NAMALWA (cell line): ENCODE data around the gene ADAMTS20.
"Not testable (repeated sequence)": the region's sequence is repeated elsewhere in the genome, so short reads cannot be mapped to it uniquely, and the experiment has no call there.

Experiments used
- DNase-seq: peaks from one replicate; pipeline ENCODE4 v3.0.0-alpha.2; 2015; ENCODE audit warnings: low spot score

Gene ADAMTS20

DNA sequence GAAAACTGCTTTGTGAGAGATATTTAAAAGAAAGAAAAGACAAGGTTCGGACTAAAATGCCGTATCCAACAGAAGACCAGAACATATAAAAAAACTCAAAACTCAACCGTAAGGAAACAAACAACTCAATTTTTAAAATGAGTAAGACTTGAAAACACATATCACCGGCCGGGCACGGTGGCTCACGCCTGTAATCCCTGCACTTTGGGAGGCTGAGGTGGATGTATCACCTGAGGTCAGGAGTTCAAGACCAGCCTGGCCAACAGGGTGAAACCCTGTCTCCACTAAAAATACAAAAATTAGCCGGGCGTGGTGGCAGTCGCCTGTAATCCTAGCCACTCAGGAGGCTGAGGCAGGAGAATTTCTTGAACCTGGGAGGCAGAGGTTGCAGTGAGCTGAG, 192.0 kb downstream of the ADAMTS20 start:
- DNase-seq = not testable (repeated sequence)

DNA sequence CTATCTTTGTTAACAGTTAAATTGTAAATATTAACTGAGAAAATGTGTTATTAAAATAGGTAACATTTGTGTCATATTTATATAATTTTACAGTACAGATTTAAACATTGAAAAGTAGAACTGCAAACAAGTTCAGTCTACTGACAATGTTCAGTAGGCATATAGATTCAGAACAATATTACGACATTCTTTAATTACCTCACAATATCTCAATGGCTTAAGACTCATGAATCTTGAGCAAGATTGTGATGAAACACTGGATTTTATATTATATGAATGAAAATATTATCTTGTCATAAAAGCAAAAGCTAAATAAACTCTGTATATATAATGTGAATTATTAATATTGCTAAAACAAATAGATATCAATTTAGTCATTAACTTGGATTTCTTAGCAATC, 194.9 kb downstream of the ADAMTS20 start:
- DNase-seq = no peak

DNA sequence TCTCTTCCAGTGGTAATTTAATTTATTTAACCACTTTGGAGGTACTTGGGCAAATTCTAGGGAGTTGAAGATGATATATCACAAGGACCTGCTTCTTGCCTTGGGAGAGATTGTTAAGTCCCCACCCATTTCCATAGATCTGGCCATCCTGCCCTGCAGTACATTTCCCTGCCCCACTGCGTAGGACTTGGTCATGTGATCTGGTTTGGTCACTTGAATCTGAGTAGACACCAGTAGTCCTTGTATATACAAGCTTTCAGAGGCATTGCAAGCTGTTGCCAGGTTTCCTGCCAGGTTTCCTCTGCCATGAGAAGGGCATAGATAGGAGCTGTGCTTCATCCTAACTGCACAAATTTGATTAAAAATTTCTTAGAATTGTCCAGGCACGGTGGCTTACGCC, 200.0 kb downstream of the ADAMTS20 start:
- DNase-seq = no peak

DNA sequence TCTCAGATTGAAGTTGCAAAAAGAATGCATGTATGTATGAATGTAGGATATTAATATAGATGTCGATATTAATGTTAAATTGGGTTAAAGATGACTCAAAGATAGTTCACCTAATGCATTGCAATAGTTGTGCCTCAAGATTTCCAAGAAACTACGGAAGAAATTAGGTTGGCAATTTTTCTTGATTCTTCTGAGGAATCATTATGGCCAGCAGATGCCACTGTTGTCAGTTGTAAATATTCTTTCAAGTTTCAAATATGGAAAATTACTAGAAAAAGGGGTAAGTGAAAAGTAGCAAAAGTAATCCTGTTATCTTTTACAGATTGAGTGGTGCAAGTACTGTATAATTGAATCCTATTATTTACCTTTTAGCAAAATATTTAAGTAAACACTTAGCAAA, 202.1 kb downstream of the ADAMTS20 start:
- DNase-seq = peak; percentile 18

DNA sequence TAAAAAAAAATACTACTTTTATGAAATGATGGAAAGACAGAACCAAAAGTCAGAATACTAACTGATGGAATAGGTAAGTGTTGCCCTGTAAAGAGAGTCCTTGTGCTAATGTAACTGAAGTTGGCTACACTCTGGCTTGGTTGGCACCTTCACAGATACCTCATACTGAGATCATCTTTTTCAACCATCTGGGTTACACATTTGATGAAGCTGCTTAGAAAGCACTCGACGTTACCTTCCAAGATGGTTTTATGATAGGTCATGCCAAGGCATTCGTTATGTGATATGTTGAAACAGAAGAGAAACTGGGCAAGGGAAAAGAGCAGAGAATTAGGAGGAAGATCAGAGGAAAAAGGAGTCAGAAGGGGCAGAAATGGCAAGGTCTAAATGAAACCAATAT, 203.8 kb downstream of the ADAMTS20 start:
- DNase-seq = no peak

DNA sequence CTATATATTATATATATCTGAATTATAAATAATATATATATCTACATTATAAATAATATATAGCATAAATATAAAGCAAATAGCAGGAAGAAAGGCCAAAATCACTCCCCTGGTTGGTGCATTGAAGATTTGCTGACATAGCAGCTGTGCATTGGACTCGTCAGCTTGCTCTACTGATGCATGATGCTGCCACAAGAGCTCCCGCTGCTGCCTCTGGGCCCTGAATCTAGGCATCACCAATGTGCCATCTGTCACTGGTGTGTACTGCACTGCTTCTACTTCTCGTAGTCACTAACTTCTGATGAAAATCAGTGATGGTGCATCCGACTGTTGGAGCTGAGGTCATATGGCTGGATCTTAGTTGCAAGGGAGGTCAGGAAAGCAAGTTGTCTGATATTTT, 205.0 kb downstream of the ADAMTS20 start:
- DNase-seq = no peak

DNA sequence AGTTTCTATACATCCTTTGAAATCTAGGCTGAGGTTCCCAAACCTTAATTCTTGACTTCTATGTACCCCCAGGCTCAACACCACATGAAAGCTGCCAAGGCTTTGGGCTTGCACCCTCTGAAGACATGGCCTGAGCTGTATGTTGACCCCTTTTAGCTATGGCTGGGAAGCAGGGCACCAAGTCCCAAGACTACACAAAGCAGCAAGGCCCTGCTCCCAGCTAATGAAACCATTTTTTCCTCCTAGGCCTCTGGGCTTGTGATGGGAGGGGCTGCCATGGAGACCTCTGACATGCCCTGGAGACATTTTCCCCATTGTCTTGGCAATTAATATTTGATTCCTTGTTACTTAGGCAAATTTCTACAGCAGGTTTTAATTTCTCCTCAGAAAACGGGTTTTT, 207.0 kb downstream of the ADAMTS20 start:
- DNase-seq = no peak

DNA sequence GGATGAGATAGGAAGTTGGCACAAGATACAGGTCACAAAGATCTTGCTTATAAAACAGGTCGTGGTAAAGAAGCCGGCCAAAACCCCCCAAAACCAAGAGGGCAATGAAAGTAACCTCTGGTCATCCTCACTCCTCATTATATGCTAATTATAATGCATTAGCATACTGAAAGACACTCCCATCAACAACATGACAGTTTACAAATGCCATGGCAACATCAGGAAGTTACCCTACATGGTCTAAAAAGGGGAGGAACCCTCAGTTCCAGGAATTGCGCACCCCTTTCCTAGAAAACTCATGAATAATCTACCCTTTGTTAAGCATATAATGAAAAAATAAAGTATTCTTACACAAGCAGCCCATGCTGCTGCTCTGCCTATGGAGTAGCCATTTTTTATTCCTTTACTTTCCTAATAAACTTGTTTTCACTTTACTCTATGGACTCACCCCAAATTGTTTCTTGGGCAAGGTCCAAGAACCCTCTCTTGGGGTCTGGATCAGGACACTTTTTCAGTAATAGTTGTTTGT, 210.2 kb downstream of the ADAMTS20 start:
- not testable (repeated sequence) for DNase-seq

DNA sequence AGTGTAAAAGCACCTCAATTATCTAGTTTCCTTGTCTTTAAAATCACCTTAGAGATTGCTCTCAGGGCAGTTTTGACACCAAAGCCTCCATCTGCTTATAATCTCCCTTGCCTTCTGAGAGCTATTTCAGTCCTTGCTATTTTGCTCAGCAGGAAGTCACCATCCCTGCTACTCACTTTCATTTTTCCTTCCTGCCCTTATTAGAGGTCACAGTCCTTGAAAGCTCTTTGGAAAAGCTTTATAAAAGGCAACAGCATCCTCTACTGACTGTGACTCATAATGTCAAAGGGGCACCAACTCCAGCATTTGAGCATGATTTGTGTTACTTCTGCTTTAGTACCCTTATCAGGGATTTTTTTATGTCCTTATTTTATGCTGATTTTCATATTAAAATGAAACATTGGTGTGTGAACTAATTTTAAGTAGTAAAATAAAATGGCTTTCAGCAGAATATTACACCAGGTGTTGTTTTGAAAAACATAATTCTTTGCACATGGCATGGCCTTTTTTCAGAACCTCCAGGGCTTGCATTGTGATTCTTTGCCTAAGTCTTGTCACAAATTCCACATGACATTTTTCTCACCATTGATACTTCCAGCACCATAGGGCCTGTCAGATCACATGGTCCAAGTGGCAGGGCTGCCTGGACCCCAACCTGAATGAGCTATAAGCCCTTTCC, 213.0 kb downstream of the ADAMTS20 start:
- DNase-seq = peak; percentile 11

DNA sequence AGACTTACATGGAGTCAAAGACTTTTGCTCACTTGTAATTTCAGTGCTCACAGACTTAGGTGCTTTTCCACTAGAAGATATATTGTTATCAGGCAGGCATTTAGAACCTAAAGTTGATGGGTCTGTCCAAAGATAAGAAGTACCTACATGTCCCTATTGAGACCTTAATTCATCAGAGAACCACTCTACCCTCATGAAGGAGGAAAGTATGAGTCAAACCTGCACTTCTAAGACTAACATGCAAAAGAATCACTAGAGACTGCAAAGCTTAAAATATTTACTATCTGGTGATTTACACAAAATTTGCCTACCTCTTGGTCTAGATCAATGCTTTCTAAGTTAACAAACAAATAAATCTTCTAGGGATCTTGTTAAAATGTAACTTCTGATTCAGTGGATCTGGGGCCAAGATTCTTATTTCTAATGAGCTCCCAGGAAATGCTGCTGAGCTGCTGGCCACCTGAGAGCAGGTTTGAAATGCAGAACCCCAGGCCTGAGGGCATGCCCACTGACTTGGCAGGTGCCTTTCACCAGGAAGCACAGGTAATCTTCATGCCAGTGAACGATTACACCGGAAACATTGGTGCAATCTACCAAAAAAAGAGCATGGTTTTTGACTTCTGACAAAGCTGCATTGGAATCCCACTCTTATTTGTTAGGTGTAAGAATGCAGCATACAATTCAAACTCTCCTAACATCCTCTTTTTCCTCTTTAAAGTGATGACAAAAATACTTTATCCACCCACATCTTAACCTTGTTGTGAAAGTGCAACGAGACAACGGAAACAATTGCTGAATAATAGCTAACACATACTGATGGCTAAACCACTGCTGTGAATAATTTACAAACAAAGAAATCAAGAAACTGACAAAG, 214.2 kb downstream of the ADAMTS20 start:
- DNase-seq = no peak

DNA sequence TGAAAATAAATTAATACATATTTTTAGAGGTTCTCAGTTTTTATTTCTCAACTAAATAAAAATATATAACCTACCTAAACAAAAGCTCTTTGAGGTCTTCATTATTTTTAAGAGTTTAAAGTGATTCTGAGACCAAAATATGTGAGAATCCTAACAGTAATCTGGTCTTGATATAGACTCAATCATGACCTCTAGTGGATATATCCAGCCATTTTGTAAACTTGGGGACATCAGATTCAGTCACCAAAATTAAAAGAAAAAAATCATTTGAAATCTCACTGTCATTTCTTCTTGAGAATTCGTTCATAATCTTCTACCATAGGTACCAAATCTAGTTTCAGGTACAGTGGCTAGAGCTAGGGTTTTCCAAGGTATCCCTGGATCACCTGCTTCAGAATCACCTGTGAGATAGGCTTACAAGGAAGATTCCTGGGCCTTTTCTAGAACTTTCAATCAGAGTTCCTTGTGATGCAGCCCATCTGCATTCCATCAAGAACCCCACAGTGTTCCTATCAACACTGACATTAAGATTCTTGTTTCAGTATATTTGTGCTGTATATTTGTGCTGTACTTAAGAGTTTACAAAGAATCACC, 214.9 kb downstream of the ADAMTS20 start:
- DNase-seq = peak; percentile 39

DNA sequence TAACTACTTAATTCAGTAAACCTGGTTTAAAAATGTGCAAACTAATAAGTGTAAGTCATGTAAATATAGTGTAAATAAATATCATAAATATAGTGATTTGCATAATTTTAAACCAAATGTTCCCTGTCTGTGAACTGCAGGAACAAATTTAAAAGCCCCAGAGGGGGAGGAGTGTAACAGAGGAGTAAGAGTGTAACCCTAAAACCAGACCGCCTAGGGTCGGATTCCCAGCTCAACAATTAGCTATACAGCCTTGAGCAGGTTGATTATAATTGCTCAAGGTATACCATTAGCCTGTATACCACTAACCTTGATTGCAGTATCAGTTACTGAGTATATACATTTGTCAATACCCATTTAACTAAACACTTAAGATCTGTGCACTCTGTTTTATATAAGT, 218.4 kb downstream of the ADAMTS20 start:
- DNase-seq = no peak

DNA sequence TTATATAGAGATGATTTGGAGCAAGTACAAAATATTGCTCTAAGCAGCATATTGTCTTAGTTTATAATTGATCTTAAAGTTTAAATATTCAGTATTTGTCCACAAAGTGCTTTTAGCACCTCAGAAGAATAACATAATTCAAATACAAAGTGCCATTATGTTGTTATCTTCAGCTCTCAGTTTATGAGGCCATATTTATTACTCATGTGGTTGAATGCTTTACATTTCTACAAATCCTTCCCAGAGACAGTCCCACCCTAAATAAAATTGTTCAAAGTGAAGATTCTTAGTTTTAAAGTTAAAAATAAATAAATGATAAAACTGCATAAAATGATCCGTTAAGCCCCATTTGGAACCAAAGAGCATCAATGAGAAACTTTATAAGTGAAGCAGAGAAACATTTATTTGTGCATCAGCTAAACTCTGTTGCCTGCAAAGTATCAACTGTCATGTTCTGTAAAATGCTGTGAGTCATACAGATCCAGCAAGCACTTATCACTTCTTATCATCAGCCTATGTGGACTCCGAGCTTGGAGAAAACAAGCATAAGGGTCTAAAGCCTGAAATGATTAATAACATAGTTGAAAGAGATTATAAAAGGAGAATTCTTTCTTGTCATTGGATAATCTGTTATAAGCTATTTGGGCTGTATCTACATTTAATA, 218.9 kb downstream of the ADAMTS20 start:
- no peak for DNase-seq

DNA sequence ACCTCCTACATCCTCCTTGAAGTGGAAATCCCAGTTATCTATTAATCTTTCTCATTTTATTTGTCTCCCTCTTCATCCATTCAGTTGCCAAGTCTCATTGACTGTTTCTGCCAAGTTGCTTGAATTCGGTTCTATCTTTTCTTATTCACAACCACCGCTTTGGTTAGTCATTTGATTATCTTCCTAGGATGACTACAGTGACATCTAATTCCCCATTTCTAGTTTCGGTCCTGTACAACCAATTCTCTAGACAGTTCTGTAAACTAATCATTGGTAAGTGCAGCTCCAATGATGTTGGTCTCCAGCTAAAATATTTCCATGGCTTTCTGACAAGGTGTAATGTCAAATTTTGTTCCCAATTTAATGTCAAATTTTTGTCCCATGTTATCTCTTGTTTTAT, 220.1 kb downstream of the ADAMTS20 start:
- no peak for DNase-seq

DNA sequence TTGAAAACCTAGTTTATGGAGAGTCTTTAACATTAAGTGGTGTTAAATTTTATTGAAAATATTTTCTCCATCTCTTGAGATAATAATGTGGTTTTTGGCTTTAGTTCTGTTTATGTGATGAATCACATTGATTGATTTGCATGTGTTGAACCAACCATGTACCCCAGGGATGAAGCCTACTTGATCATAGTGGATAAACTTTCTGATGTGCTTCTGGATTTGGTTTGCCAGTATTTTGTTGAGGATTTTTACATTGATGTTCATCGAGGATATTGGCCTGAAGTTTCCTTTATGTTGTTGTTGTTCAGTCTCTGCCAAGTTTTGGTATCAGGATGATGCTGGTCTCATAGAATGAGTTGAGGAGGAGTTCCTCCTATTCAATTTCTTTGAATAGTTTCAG, 222.6 kb downstream of the ADAMTS20 start:
- DNase-seq = no peak

DNA sequence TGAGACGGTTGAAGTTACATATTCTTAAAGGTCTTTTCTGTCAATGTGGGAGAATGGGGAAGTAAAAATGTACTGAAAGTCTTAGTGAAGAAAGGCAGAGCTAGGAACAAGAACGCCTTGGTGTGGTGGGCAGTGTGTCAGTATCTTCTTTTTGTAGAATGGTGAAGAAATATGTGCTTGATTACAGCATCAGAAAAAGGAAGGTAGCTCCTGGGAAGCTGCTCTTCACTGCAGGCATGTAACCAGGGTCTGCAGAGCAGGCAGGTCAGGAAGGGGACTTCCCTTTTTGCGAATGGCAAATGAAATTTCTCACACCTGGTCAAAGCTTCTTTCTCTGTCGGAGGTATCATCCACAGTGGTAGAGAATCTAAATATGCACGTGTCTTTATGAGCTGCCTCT, 226.2 kb downstream of the ADAMTS20 start:
- DNase-seq = no peak

DNA sequence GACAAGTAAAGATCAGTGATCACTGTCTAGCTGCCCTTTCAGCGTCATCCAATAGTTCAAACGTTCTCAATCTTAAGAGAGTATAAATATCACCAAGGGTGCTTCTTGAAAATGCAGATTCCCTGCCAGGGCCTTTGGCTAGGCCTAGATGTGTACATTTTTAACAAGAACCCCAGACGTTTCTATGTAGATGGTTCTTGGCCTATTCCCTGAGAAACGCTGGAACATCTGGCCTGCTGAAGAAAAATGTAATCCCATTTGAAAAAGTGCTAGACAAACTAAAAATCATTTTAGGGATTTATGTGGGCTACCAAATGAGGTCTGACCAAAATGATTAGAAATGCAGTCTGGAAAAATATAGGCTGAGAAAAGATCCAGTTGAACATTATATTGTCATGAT, 231.7 kb downstream of the ADAMTS20 start:
- DNase-seq = no peak

DNA sequence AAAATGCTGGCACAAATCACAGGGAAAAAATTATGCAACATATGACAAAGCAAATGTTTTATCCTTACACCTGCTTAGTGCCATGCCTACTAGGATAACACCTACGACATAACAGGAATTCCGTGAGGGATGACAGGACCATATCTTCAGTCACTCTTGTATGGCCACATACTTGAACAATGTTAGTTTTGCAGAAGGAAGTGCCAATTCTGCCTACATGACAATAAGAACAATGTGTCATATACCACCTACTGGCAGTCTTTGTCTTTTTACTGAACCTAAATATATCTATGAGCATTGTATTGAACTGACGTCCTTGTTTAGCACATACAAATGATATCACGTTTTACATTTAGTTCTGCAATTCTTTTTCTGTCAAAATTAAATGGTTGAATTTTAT, 234.0 kb downstream of the ADAMTS20 start:
- no peak for DNase-seq

DNA sequence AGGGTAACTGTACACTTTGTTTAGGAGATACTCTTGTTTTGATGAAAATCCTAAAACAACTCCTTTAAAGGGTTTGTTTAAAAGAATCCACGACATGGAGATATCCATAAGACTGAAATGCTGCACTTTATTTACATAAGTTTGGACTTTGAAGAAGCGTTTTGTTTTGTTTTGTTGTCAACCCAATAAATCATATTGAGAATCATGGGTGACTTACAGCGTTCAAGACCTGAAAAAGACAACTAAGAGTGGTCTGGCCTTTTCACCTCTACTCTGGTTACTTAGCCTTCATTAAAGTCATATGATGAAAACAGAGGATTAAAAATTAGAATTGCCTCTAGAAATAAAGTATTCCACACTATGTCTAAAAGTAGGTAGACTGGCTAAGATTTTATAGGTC, 234.8 kb downstream of the ADAMTS20 start:
- DNase-seq = no peak

DNA sequence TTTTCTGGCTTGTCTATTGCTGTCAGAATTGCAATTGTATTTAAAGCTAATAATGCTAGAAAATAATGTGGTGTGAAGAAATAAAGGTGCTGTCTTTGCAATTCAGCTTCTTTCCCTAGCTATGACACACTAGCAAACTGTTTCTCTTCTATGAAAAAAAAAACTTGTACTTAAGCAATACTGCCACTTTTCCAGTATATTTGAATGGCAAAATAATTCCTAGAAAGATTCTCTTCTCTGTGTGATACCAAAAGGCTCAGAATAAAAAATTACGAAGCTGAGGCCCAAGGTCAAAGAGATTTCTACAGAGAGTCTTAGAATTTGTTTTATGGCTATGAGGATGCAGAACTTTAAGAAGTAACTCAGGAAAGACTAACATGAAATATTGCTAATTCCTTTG, 235.5 kb downstream of the ADAMTS20 start:
- DNase-seq = no peak

DNA sequence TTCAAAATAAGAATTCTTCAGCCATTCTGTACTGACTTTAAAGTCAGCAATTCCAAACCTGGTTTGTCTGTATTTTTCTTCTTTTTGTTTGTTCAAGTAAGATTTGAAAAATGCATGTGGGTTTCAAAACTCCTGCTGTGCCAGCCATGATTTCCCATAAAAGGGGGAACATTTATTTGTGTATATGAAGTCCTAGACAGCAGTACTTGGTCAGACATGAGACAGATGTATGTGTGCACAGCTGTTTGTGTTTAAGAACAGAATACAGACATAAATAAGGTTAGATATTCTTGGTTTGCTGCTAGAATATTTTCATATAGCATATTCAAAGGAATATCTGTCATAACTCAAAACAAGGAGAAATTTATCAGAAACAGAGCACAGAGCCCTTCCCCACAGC, 236.0 kb downstream of the ADAMTS20 start:
- no peak for DNase-seq

DNA sequence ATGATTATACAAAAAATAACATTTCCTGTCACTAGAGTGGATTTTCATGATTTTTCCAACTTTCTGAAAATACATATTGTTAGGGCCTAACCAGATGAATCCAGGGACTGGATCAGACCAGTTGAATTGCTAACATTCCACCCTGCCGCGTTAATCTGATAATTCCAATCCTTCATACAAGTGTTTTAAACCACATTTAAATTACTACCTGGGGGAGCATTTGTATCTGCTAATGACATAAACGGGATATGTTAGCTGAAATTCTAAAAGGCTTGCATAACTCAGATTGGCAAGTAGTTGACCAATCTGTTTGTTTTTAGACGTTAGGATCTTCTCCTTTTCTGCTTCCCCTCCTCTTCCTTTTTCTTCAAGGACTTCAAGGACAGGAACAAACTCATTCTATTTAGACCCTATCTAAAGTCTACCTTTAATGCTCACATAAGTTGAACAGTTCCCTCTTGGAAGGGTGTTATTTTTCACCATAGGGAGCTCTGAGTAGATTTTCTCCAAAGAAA, 239.0 kb downstream of the ADAMTS20 start:
- no peak for DNase-seq
